Adrenal gland (tissue), 5 donors: ENCODE results near the gene RCL1.

Source experiments
- POLR2A ChIP-seq, 2 donors: fragments of 450-650 bp; IDR thresholded peaks; one replicate each; pipeline ENCODE4 v1.6.1; 2017; ENCODE audit warnings: antibody characterized with exemption in 2 of 2, mild to moderate bottlenecking in 2 of 2, moderate library complexity in 1 of 2
- TF ChIP-seq, protein P1 (sequence below), 6 experiments: fragments of 450-650 bp in 4 of 6; fragments of 200-600 bp in 2 of 6; sonication (generic) in 1 of 6; IDR thresholded peaks; 1 replicate in 5 of 6; 2 replicates in 1 of 6; pipeline versions ENCODE4 v1.5.1 to v1.8.0; 2016 to 2021; ENCODE audit warnings: antibody characterized with exemption in 6 of 6, mild to moderate bottlenecking in 2 of 6, moderate library complexity in 1 of 6
- donor health status: DM: no; HTN: no; CAD: no.

DNA sequence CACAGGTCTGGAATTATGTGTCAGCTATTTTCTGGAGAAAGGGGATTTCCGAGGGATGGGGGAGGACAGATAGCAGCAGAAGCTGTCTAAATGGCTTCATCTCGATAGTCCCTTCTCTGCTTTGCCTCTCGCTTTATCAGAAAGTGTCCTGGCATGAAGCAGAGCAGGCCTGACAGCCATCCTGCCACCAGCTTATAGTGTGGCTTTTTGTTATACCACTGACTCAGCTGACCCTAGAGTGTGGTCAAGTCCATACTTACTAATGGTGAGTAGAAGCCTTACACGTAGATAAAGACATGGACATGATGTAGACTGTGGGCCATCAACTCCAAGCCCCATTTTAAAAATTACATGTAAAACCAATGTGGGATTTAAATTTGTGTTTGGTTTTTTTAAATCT lies 50.0 kb downstream of the RCL1 start:
- no peak for TF ChIP-seq POLR2A (IDR thresholded peaks at IDR 0.05)
- TF ChIP-seq, protein P1, sequence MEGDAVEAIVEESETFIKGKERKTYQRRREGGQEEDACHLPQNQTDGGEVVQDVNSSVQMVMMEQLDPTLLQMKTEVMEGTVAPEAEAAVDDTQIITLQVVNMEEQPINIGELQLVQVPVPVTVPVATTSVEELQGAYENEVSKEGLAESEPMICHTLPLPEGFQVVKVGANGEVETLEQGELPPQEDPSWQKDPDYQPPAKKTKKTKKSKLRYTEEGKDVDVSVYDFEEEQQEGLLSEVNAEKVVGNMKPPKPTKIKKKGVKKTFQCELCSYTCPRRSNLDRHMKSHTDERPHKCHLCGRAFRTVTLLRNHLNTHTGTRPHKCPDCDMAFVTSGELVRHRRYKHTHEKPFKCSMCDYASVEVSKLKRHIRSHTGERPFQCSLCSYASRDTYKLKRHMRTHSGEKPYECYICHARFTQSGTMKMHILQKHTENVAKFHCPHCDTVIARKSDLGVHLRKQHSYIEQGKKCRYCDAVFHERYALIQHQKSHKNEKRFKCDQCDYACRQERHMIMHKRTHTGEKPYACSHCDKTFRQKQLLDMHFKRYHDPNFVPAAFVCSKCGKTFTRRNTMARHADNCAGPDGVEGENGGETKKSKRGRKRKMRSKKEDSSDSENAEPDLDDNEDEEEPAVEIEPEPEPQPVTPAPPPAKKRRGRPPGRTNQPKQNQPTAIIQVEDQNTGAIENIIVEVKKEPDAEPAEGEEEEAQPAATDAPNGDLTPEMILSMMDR (IDR thresholded peaks at IDR 0.05): no peak
